ENCODE results near the gene SHISA5.

DNA sequence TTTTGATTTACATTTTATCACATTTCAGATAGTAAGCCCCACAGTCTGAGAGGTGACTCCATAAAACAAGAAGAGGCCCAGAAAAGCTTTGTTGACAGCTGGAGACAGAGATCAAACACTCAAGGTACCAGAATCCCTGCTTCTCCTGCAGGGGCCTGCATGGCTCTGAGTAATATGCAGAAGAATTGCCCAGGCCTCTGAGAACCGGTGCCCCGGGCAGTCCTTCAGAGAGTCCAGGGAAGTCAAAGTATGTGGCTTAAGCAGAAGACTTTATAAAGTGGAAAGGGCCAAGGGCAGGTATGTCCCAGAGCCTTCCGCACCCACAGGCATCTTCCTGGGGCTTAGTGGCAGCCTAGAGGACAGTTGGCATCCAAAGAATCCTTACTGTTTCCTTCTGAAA is 44.6 kb downstream of the SHISA5 start:
- TF ChIP-seq EZH2 (IDR thresholded peaks at IDR 0.05; ENCODE audit: low read depth, low read length, severe bottlenecking) = no peak
- no peak for TF ChIP-seq POLR2A (IDR thresholded peaks at IDR 0.05; ENCODE audit: control extremely low read depth in 1 of 2, low read depth in 2 of 2, low read length in 2 of 2)
- no peak for TF ChIP-seq TAF1 (IDR thresholded peaks at IDR 0.05; ENCODE audit: low read depth, low read length)
- TF ChIP-seq EP300 (IDR thresholded peaks at IDR 0.05; ENCODE audit: borderline replicate concordance in 1 of 2, low read depth in 2 of 2, low read length in 2 of 2) = no peak
- no peak for TF ChIP-seq RAD21 (IDR thresholded peaks at IDR 0.05 in 1 of 2, conservative IDR thresholded peaks at IDR 0.05 in 1 of 2; ENCODE audit: low read depth in 2 of 2, low read length in 2 of 2)
- TF ChIP-seq RXRA (IDR thresholded peaks at IDR 0.05; ENCODE audit: insufficient read depth, low read depth, low read length) = no peak
- TF ChIP-seq, protein P1, sequence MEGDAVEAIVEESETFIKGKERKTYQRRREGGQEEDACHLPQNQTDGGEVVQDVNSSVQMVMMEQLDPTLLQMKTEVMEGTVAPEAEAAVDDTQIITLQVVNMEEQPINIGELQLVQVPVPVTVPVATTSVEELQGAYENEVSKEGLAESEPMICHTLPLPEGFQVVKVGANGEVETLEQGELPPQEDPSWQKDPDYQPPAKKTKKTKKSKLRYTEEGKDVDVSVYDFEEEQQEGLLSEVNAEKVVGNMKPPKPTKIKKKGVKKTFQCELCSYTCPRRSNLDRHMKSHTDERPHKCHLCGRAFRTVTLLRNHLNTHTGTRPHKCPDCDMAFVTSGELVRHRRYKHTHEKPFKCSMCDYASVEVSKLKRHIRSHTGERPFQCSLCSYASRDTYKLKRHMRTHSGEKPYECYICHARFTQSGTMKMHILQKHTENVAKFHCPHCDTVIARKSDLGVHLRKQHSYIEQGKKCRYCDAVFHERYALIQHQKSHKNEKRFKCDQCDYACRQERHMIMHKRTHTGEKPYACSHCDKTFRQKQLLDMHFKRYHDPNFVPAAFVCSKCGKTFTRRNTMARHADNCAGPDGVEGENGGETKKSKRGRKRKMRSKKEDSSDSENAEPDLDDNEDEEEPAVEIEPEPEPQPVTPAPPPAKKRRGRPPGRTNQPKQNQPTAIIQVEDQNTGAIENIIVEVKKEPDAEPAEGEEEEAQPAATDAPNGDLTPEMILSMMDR (IDR thresholded peaks at IDR 0.05; ENCODE audit: control extremely low read depth in 1 of 3, insufficient read depth in 1 of 3, low read depth in 1 of 3, low read length in 3 of 3) = no peak
- TF ChIP-seq CHD1 (IDR thresholded peaks at IDR 0.05; ENCODE audit: low read depth, low read length) = no peak

All from H1 (cell line).